GM21390 (cell line): ENCODE results near the gene C10orf71.

ENCODE experiments used
- ATAC-seq: cut with Tn5 transposase; IDR thresholded peaks from one replicate; pipeline ENCODE4 v1.9.1; 2021; ENCODE audit not compliant: unreplicated experiment

The C10orf71 gene

GRCh38 chr10:49330127-49330665 lies 31.2 kb downstream of the C10orf71 start:
- ATAC-seq: no peak

GRCh38 chr10:49331431-49331830 lies 32.5 kb downstream of the C10orf71 start:
- ATAC-seq: no peak

- ATAC-seq: no peak
Observed at GRCh38 chr10:49332333-49332732, 33.4 kb downstream of the C10orf71 start.

GRCh38 chr10:49332768-49333167 lies 33.8 kb downstream of the C10orf71 start:
- ATAC-seq: no peak

GRCh38 chr10:49333192-49333591 lies 34.2 kb downstream of the C10orf71 start:
- no peak for ATAC-seq

GRCh38 chr10:49334964-49335363 lies 36.0 kb downstream of the C10orf71 start:
- ATAC-seq: no peak

GRCh38 chr10:49335364-49335972 lies 36.5 kb downstream of the C10orf71 start:
- ATAC-seq: no peak

- ATAC-seq: no peak
Observed at GRCh38 chr10:49338604-49339003, 39.6 kb downstream of the C10orf71 start.

- ATAC-seq: no peak
Observed at GRCh38 chr10:49344840-49345239, 45.9 kb downstream of the C10orf71 start.

GRCh38 chr10:49347342-49347741 lies 48.4 kb downstream of the C10orf71 start:
- no peak for ATAC-seq

- no peak for ATAC-seq
Observed at GRCh38 chr10:49347827-49348226, 48.9 kb downstream of the C10orf71 start.

- ATAC-seq: no peak
Observed at GRCh38 chr10:49348593-49348992, 49.6 kb downstream of the C10orf71 start.

GRCh38 chr10:49349390-49349789 lies 50.4 kb downstream of the C10orf71 start:
- ATAC-seq: no peak

- no peak for ATAC-seq
Observed at GRCh38 chr10:49350138-49350537, 51.2 kb downstream of the C10orf71 start.

- ATAC-seq: no peak
Observed at GRCh38 chr10:49350846-49351532, 52.0 kb downstream of the C10orf71 start.

GRCh38 chr10:49351669-49352068 lies 52.7 kb downstream of the C10orf71 start:
- ATAC-seq: no peak

- ATAC-seq: no peak
Observed at GRCh38 chr10:49352323-49352722, 53.4 kb downstream of the C10orf71 start.

- ATAC-seq: no peak
Observed at GRCh38 chr10:49353026-49353894, 54.3 kb downstream of the C10orf71 start.

GRCh38 chr10:49353895-49354566 lies 55.1 kb downstream of the C10orf71 start:
- ATAC-seq: no peak

GRCh38 chr10:49354593-49354992 lies 55.6 kb downstream of the C10orf71 start:
- no peak for ATAC-seq

GRCh38 chr10:49355221-49355620 lies 56.3 kb downstream of the C10orf71 start:
- ATAC-seq: no peak
